ENCODE data around the gene TMEM14B. TPM values are rescaled to one million over a fixed set of nuclear protein-coding genes. Genes with fewer than 3 reads are reported as not detected.
A peak's percentile ranks its signal among the peaks of the same experiment; 100 is the strongest.
"Not testable (repeated sequence)": the region's sequence is repeated elsewhere in the genome, so short reads cannot be mapped to it uniquely, and the experiment has no call there.

The TMEM14B gene
- total RNA-seq (2014; rRNA removed; shearing (Covaris generic)): 95.8 and 97.9 TPM in 2 replicates

- peak; percentile 99 for DNase-seq (ENCODE audit: low spot score)
Measured at GRCh38 chr6:10747251-10747972, at the start of gene TMEM14B. TMEM14B (plus strand) TSS chr6:10747805; CDS start chr6:10749246, 1,441 bp downstream.

- no peak for DNase-seq (ENCODE audit: low spot score)
Measured at GRCh38 chr6:10713962-10714361, 33.6 kb upstream of the TMEM14B start.

GRCh38 chr6:10719296-10719963 is 28.2 kb upstream of the TMEM14B start:
- DNase-seq (ENCODE audit: low spot score): no peak

GRCh38 chr6:10719964-10720264 is 27.7 kb upstream of the TMEM14B start:
- no peak for DNase-seq (ENCODE audit: low spot score)

- DNase-seq (ENCODE audit: low spot score): no peak
Measured at GRCh38 chr6:10720265-10720959, 27.2 kb upstream of the TMEM14B start.

GRCh38 chr6:10720960-10721849 is 26.4 kb upstream of the TMEM14B start:
- DNase-seq (ENCODE audit: low spot score): not testable (repeated sequence)

GRCh38 chr6:10721850-10722569 is 25.6 kb upstream of the TMEM14B start:
- DNase-seq (ENCODE audit: low spot score): no peak

- no peak for DNase-seq (ENCODE audit: low spot score)
Measured at GRCh38 chr6:10722570-10722819, 25.1 kb upstream of the TMEM14B start.

GRCh38 chr6:10722820-10723566 is 24.6 kb upstream of the TMEM14B start, which contains the start of gene TMEM14C:
TMEM14C (plus strand) TSS chr6:10723070; CDS start chr6:10724614, 1,544 bp downstream.
- DNase-seq (ENCODE audit: low spot score): peak; percentile 97

GRCh38 chr6:10723567-10723881 is 24.1 kb upstream of the TMEM14B start:
- DNase-seq (ENCODE audit: low spot score): no peak

- DNase-seq (ENCODE audit: low spot score): no peak
Measured at GRCh38 chr6:10725044-10725443, 22.6 kb upstream of the TMEM14B start.

- no peak for DNase-seq (ENCODE audit: low spot score)
Measured at GRCh38 chr6:10725716-10726115, 21.9 kb upstream of the TMEM14B start.

GRCh38 chr6:10730254-10730653 is 17.4 kb upstream of the TMEM14B start:
- no peak for DNase-seq (ENCODE audit: low spot score)

- DNase-seq (ENCODE audit: low spot score): no peak
Measured at GRCh38 chr6:10733151-10733715, 14.4 kb upstream of the TMEM14B start.

GRCh38 chr6:10733863-10734262 is 13.7 kb upstream of the TMEM14B start:
- no peak for DNase-seq (ENCODE audit: low spot score)

GRCh38 chr6:10736731-10737130 is 10.9 kb upstream of the TMEM14B start:
- DNase-seq (ENCODE audit: low spot score): no peak

- DNase-seq (ENCODE audit: low spot score): no peak
Measured at GRCh38 chr6:10740061-10740460, 7.5 kb upstream of the TMEM14B start.

- not testable (repeated sequence) for DNase-seq (ENCODE audit: low spot score)
Measured at GRCh38 chr6:10741643-10742042, 6.0 kb upstream of the TMEM14B start.

- DNase-seq (ENCODE audit: low spot score): no peak
Measured at GRCh38 chr6:10742251-10742650, 5.4 kb upstream of the TMEM14B start.

- DNase-seq (ENCODE audit: low spot score): no peak
Measured at GRCh38 chr6:10743515-10743914, 4.1 kb upstream of the TMEM14B start.
